ENCODE measurements around the gene CUTA. TPM values are rescaled to one million over a fixed set of nuclear protein-coding genes. Genes with fewer than 3 reads are reported as not detected.

Gene CUTA
- total RNA-seq, 1 experiment from 2014 or later: 212 TPM

GRCh38 chr6:33439956-33440648 is 22.2 kb upstream of the CUTA start:
- Mint-ChIP-seq H3K36me3 (ENCODE audit: insufficient read depth, unreplicated experiment) (peaks cover 16% of the 10 kb centered on the region), H3K4me3 (ENCODE audit: unreplicated experiment) (no peak overlapping the region)
- POLR2A ChIA-PET: interaction anchor here (0.6 to 1.7 kb wide), 3 partner anchors 11 to 14 kb away, joined by 3 to 4 read pairs (median 4); partner anchors contain the start of gene ZBTB9

DNA sequence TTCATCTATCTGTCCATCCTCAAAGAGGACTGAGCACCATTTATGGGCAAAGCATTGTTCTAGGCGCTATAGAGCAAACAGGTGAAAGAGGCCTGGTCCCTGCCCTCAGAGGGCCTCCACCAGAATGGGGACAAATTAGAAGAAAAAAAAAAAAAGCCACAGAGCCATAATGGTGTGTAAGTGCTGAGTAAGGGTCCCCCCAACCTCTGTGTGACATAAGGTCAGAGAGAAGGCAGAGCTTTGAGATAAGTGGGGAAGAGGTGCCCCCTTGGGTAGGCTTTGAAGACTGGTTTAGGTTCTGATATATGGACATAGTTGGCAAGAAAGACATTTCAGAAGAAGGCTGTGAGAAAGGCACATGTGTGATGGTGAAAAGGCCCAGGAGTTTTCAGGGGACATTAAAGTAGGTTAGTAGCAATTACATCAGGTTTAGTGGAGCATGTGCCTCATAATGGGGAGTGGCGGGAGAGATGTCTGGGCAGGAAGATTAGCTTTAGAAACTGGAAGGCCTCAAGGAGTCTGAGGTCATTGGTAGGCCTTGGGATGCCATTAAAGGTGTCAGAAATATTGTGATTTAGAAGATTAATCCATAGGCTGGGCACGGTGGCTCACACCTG is 21.2 kb upstream of the CUTA start:
- ChIA-PET CTCF (interaction anchor here (0.7 kb wide), 2 partner anchors 31 to 94 kb away, joined by 3 to 4 read pairs; no protein-coding TSS in a partner anchor), POLR2A (interaction anchor here (1.7 kb wide), 1 partner anchor 15 kb away, joined by 4 read pairs; the partner anchor contains the start of gene ZBTB9)
- no peak for DNase-seq (ENCODE audit: unreplicated experiment)
- Mint-ChIP-seq H3K36me3 (ENCODE audit: insufficient read depth, unreplicated experiment) (peaks cover 10% of the 10 kb centered on the region), H3K27ac (ENCODE audit: low read depth, unreplicated experiment) (no peak overlapping the region), H3K9me3 (ENCODE audit: unreplicated experiment) (no peaks in the 10 kb centered on the region), H3K27me3 (ENCODE audit: insufficient read depth, unreplicated experiment) (no peaks in the 10 kb centered on the region), H3K4me3 (ENCODE audit: unreplicated experiment) (no peak overlapping the region), H3K4me1 (ENCODE audit: insufficient read depth, unreplicated experiment) (no peaks in the 10 kb centered on the region)
- TF ChIP-seq CTCF (IDR thresholded peaks at IDR 0.05; ENCODE audit: unreplicated experiment): no peak
- BruUV-seq (replicated peaks): no TSS peak
- intact Hi-C loops (cut with micrococcal nuclease): no loop called here

More at GRCh38 chr6:33439956-33440648, 22.2 kb upstream of the CUTA start:
- DNase-seq (ENCODE audit: unreplicated experiment): no peak
- Mint-ChIP-seq H3K27ac (ENCODE audit: low read depth, unreplicated experiment) (no peak overlapping the region), H3K4me1 (ENCODE audit: insufficient read depth, unreplicated experiment) (no peaks in the 10 kb centered on the region), H3K9me3 (ENCODE audit: unreplicated experiment) (no peaks in the 10 kb centered on the region), H3K27me3 (ENCODE audit: insufficient read depth, unreplicated experiment) (no peaks in the 10 kb centered on the region)
- no peak for TF ChIP-seq CTCF (IDR thresholded peaks at IDR 0.05; ENCODE audit: unreplicated experiment)
- BruUV-seq (replicated peaks): no TSS peak
- intact Hi-C loops (cut with micrococcal nuclease): no loop called here
- CTCF ChIA-PET: interaction anchor here (0.5 to 0.7 kb wide), 2 partner anchors 21 to 1037 kb away, joined by 3 to 4 read pairs; partner anchors contain the start of gene SYNGAP1

DNA sequence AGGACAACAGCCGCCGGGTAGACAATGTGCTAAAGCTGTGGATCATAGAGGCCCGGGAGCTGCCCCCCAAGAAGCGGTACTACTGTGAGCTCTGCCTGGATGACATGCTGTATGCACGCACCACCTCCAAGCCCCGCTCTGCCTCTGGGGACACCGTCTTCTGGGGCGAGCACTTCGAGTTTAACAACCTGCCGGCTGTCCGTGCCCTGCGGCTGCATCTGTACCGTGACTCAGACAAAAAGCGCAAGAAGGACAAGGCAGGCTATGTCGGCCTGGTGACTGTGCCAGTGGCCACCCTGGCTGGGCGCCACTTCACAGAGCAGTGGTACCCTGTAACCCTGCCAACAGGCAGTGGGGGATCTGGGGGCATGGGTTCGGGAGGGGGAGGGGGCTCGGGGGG is 19.8 kb upstream of the CUTA start:
- no peaks in the 10 kb centered on the region for H3K27me3 Mint-ChIP-seq (ENCODE audit: insufficient read depth, unreplicated experiment)
- no peak overlapping the region for H3K4me3 Mint-ChIP-seq (ENCODE audit: unreplicated experiment)
- no peak for TF ChIP-seq CTCF (IDR thresholded peaks at IDR 0.05; ENCODE audit: unreplicated experiment)
- ChIA-PET CTCF (interaction anchor here (0.6 to 1.0 kb wide), 3 partner anchors 13 to 175 kb away, joined by 3 read pairs; no protein-coding TSS in a partner anchor), POLR2A (interaction anchor here (1.9 kb wide), 1 partner anchor 9 kb away, joined by 4 read pairs; no protein-coding TSS in a partner anchor)
- H3K9me3 Mint-ChIP-seq (ENCODE audit: unreplicated experiment): no peaks in the 10 kb centered on the region
- peaks cover 10% of the 10 kb centered on the region for H3K36me3 Mint-ChIP-seq (ENCODE audit: insufficient read depth, unreplicated experiment)
- intact Hi-C loops (cut with micrococcal nuclease): no loop called here
- no peak for DNase-seq (ENCODE audit: unreplicated experiment)
- H3K27ac Mint-ChIP-seq (ENCODE audit: low read depth, unreplicated experiment): no peak overlapping the region
- no TSS peak for BruUV-seq (replicated peaks)
- peaks cover 4% of the 10 kb centered on the region for H3K4me1 Mint-ChIP-seq (ENCODE audit: insufficient read depth, unreplicated experiment)

DNA sequence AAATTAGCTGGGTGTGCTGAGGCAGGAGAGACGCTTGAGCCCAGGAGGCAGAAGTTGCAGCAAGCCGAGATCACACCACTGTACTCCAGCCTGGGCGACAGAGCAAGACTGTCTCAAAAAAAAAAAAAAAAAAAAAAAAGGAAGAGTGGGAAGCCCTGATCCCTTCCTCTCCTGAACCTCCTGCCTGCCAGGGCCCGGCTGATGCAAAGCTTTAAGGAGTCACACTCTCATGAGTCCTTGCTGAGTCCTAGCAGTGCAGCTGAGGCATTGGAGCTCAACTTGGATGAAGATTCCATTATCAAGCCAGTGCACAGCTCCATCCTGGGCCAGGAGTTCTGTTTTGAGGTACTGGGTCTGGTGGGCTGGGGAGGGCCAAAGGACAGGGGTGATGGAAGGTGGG is 17.1 kb upstream of the CUTA start:
- BruUV-seq (replicated peaks): no TSS peak
- Mint-ChIP-seq H3K9me3 (ENCODE audit: unreplicated experiment) (no peaks in the 10 kb centered on the region), H3K27ac (ENCODE audit: low read depth, unreplicated experiment) (no peak overlapping the region), H3K27me3 (ENCODE audit: insufficient read depth, unreplicated experiment) (no peaks in the 10 kb centered on the region), H3K4me1 (ENCODE audit: insufficient read depth, unreplicated experiment) (peaks cover 16% of the 10 kb centered on the region), H3K36me3 (ENCODE audit: insufficient read depth, unreplicated experiment) (peaks cover 10% of the 10 kb centered on the region), H3K4me3 (ENCODE audit: unreplicated experiment) (no peak overlapping the region)
- no peak for DNase-seq (ENCODE audit: unreplicated experiment)
- POLR2A ChIA-PET: no interaction called here
- TF ChIP-seq CTCF (IDR thresholded peaks at IDR 0.05; ENCODE audit: unreplicated experiment): no peak
- intact Hi-C loops (cut with micrococcal nuclease): no loop called here
- CTCF ChIA-PET: no interaction called here

Measured in MCF 10A (cell line).